Panc1 (cell line): ENCODE results near the gene PRDM2.

Experiments used
- POLR2AphosphoS5 ChIP-seq: IDR thresholded peaks from 2 replicates; pipeline ENCODE4 v1.6.1; 2012; ENCODE audit warnings: mild to moderate bottlenecking, low read depth, low read length, moderate library complexity
- REST ChIP-seq, 2 experiments: IDR thresholded peaks; 2 replicates each; pipeline ENCODE4 v1.6.1; 2011 to 2012; ENCODE audit warnings: low read depth in 2 of 2, control low read depth in 1 of 2, low read length in 1 of 2, mild to moderate bottlenecking in 1 of 2, moderate library complexity in 1 of 2; ENCODE audit not compliant: insufficient read depth in 1 of 2
- SIN3A ChIP-seq: IDR thresholded peaks from 2 replicates; pipeline ENCODE4 v1.6.1; 2012; ENCODE audit warnings: low read depth, mild to moderate bottlenecking, low read length, moderate library complexity, borderline replicate concordance; ENCODE audit not compliant: insufficient read depth
- TF ChIP-seq, protein P1 (sequence below): fragments of 450-650 bp; IDR thresholded peaks from 2 replicates; pipeline ENCODE4 v1.5.1; 2017; ENCODE audit warnings: mild to moderate bottlenecking

DNA sequence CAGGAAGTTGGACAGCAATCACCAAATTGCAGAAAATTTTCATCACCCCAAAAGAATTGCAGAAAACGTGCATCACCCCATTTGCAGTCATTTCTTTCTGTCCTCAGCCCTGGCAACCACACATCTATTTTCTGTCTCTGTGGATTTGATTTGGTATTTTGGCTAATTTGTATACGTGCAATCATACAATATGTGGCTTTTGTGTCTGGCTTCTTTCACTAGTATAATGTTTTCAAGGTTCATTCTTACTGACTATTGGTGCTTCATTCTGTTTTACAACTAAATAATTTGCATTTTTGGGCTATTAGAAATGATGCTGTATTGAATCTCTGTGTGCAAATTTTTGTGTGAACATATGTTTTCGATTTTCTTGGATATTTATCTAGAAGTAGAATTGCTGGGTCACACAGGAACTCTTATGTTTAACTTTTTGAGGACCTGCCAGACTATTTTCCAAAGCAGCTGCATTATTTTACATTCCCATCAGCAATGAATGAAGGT lies 24.8 kb upstream of the PRDM2 start:
- TF ChIP-seq, protein P1, sequence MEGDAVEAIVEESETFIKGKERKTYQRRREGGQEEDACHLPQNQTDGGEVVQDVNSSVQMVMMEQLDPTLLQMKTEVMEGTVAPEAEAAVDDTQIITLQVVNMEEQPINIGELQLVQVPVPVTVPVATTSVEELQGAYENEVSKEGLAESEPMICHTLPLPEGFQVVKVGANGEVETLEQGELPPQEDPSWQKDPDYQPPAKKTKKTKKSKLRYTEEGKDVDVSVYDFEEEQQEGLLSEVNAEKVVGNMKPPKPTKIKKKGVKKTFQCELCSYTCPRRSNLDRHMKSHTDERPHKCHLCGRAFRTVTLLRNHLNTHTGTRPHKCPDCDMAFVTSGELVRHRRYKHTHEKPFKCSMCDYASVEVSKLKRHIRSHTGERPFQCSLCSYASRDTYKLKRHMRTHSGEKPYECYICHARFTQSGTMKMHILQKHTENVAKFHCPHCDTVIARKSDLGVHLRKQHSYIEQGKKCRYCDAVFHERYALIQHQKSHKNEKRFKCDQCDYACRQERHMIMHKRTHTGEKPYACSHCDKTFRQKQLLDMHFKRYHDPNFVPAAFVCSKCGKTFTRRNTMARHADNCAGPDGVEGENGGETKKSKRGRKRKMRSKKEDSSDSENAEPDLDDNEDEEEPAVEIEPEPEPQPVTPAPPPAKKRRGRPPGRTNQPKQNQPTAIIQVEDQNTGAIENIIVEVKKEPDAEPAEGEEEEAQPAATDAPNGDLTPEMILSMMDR, result no peak
- TF ChIP-seq POLR2AphosphoS5 (no peak), SIN3A (no peak), REST (IDR thresholded peaks at IDR 0.05; ENCODE audit: insufficient read depth in 1 of 2, low read depth in 2 of 2, low read length in 1 of 2) (no peak)
